Panc1 (cell line): Measurements from ENCODE around the gene TMEM208. TPM values are rescaled to one million over a fixed set of nuclear protein-coding genes. Genes with fewer than 3 reads are reported as not detected.

Experiments
- ATAC-seq: fragments of 200-7000 bp; cut with Tn5 transposase; 2 replicates; pipeline ENCODE4 v1.9.1; 2020; ENCODE audit warnings: mild to moderate bottlenecking, moderate library complexity
- BruUV-seq: library from RNA; stranded (reverse); fragments of 400-500 nt; replicated peaks from 2 replicates; lab custom pipeline; 2021; lab: Mats Ljungman, UMichigan
- CTCF ChIA-PET: fragments of 300-600 bp; sonication (Branson Sonifier 250); formaldehyde crosslinking; loops from one replicate; lab custom pipeline; 2022; ENCODE audit warnings: antibody characterized with exemption; lab: Charles Lee
- POLR2A ChIA-PET: fragments of 300-600 bp; sonication (Branson Sonifier 250); formaldehyde crosslinking; loops from one replicate; lab custom pipeline; 2022; ENCODE audit warnings: antibody characterized with exemption; lab: Charles Lee
- DNase-seq: peaks from one replicate; pipeline ENCODE4 v3.0.0-alpha.2; 2010; ENCODE audit warnings: low read depth, low spot score
- H3K27ac ChIP-seq: 2 replicates; pipeline ENCODE4 v1.5.1; 2011; ENCODE audit warnings: mild to moderate bottlenecking, low read length, inconsistent platforms
- H3K27me3 ChIP-seq: fragments of 200-500 bp; sonication (Bioruptor generic); 2 replicates; pipeline ENCODE4 v1.6.0; 2014; ENCODE audit warnings: low read length, inconsistent platforms; ENCODE audit not compliant: control insufficient read depth, insufficient read depth
- H3K36me3 ChIP-seq: fragments of 200-500 bp; sonication (Bioruptor generic); 2 replicates; pipeline ENCODE4 v1.5.1; 2014; ENCODE audit warnings: inconsistent platforms, mild to moderate bottlenecking, low read length, moderate library complexity; ENCODE audit not compliant: control insufficient read depth, insufficient read depth
- H3K4me1 ChIP-seq: 2 replicates; pipeline ENCODE4 v1.5.1; 2011; ENCODE audit warnings: inconsistent platforms, mild to moderate bottlenecking, low read length, moderate library complexity; ENCODE audit not compliant: control insufficient read depth, insufficient read depth
- H3K4me3 ChIP-seq, 2 experiments: 2 replicates each; pipeline ENCODE4 v1.5.1; 2011 to 2012; ENCODE audit warnings: low read depth in 2 of 2, low read length in 2 of 2, mild to moderate bottlenecking in 2 of 2, inconsistent platforms in 1 of 2, moderate library complexity in 1 of 2
- H3K9me3 ChIP-seq: fragments of 200-500 bp; sonication (Bioruptor generic); 2 replicates; pipeline ENCODE4 v1.5.1; 2014; ENCODE audit warnings: low read depth, mild to moderate bottlenecking, inconsistent platforms, low read length, moderate library complexity; ENCODE audit not compliant: control insufficient read depth, insufficient read depth
- CTCF ChIP-seq: fragments of 450-650 bp; IDR thresholded peaks from 2 replicates; pipeline ENCODE4 v1.5.1; 2017; ENCODE audit warnings: mild to moderate bottlenecking
- POLR2AphosphoS5 ChIP-seq: IDR thresholded peaks from 2 replicates; pipeline ENCODE4 v1.6.1; 2012; ENCODE audit warnings: mild to moderate bottlenecking, low read depth, low read length, moderate library complexity
- SIN3A ChIP-seq: IDR thresholded peaks from 2 replicates; pipeline ENCODE4 v1.6.1; 2012; ENCODE audit warnings: low read depth, mild to moderate bottlenecking, low read length, moderate library complexity, borderline replicate concordance; ENCODE audit not compliant: insufficient read depth
- TCF7L2 ChIP-seq: IDR thresholded peaks from 2 replicates; pipeline ENCODE4 v1.6.1; 2011; ENCODE audit warnings: mild to moderate bottlenecking, low read depth, low read length, inconsistent platforms
- in situ Hi-C: cut with HindIII; loops from 2 replicates; pipeline ENCODE4 v1.10.0; 2016; ENCODE audit warnings: low sequenced_read_pairs, low pct_unique_long_range_greater_than_20kb
- intact Hi-C: fragments of 100-400 bp; cut with micrococcal nuclease; formaldehyde crosslinking; loops from one replicate; pipeline ENCODE4 v1.10.0; 2022; ENCODE audit not compliant: unreplicated experiment
- total RNA-seq: library from RNA; stranded (reverse); gene quantifications from one replicate; pipeline ENCODE4 v1.2.1, GENCODE V29; 2021; ENCODE audit not compliant: unreplicated experiment
- TF ChIP-seq, protein P1 (sequence below), 2 experiments: IDR thresholded peaks; 2 replicates each; pipeline ENCODE4 v1.6.1; 2011 to 2012; ENCODE audit warnings: low read depth in 2 of 2, control low read depth in 1 of 2, low read length in 1 of 2, mild to moderate bottlenecking in 1 of 2, moderate library complexity in 1 of 2; ENCODE audit not compliant: insufficient read depth in 1 of 2

TMEM208 gene
- total RNA-seq, 1 experiment from 2014 or later, result 25.6 TPM

GRCh38 chr16:67179421-67180080, 47.4 kb upstream of the TMEM208 start:
- intact Hi-C loops (loop anchor here (10.0 kb wide), 1 partner anchor 225 kb away; no protein-coding TSS in a partner anchor), in situ Hi-C loops (no loop called here)
- DNase-seq, result no peak
- ChIA-PET CTCF (no interaction called here), POLR2A (no interaction called here)
- no TSS peak for BruUV-seq
- TF ChIP-seq CTCF (peak; percentile 65), POLR2AphosphoS5 (no peak)
- no peak for ATAC-seq
- Histone ChIP-seq H3K4me1 (peaks cover 8% of the 10 kb centered on the region; the same call in 1 of the 2 replicates), H3K36me3 (peaks cover 4% of the 10 kb centered on the region; the same call in 1 of the 2 replicates), H3K4me3 (no peak overlapping the region), H3K9me3 (no peaks in the 10 kb centered on the region), H3K27ac (no peak overlapping the region), H3K27me3 (no peaks in the 10 kb centered on the region)

DNA sequence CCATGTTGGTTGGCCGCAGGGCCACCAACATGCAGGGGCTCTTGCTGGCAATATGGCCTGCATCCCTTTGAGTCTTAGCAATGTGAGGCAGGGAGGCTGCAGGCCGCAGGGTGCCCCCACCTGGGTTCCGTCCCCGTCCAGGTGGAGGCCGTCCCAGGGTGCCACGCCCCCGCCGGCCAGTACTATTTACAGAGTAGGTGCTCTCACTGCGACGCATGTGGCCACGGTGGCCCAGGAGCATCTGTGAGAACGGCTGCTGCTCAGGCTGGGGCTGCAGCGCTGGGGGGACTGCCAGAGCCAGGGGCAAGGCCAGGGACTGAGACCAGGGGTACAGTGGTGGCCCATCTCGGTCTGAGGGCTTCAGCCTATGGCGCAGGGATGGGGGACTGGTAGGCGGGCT, 46.8 kb upstream of the TMEM208 start:
- Histone ChIP-seq H3K4me1 (peaks cover 8% of the 10 kb centered on the region; the same call in 1 of the 2 replicates), H3K4me3 (no peak overlapping the region), H3K27ac (no peak overlapping the region), H3K36me3 (peaks cover 4% of the 10 kb centered on the region; the same call in 1 of the 2 replicates), H3K27me3 (no peaks in the 10 kb centered on the region), H3K9me3 (no peaks in the 10 kb centered on the region)
- no TSS peak for BruUV-seq
- no peak for TF ChIP-seq POLR2AphosphoS5
- intact Hi-C loops (loop anchor here (10.0 kb wide), 1 partner anchor 225 kb away; no protein-coding TSS in a partner anchor), in situ Hi-C loops (no loop called here)
- ATAC-seq (no peak), DNase-seq (no peak)
- CTCF ChIA-PET, result no interaction called here
- POLR2A ChIA-PET, result no interaction called here

GRCh38 chr16:67181346-67181745, 45.6 kb upstream of the TMEM208 start:
- CTCF ChIA-PET, result no interaction called here
- POLR2A ChIA-PET, result interaction anchor here (1.1 kb wide), 1 partner anchor 21 kb away, joined by 3 read pairs; no protein-coding TSS in a partner anchor
- H3K36me3 ChIP-seq, result peaks cover 4% of the 10 kb centered on the region; the same call in 1 of the 2 replicates
- no TSS peak for BruUV-seq
- DNase-seq, result no peak
- TF ChIP-seq SIN3A, result no peak
- no peak for TF ChIP-seq TCF7L2
- TF ChIP-seq CTCF, result no peak
- TF ChIP-seq POLR2AphosphoS5, result no peak
- TF ChIP-seq, protein P1, sequence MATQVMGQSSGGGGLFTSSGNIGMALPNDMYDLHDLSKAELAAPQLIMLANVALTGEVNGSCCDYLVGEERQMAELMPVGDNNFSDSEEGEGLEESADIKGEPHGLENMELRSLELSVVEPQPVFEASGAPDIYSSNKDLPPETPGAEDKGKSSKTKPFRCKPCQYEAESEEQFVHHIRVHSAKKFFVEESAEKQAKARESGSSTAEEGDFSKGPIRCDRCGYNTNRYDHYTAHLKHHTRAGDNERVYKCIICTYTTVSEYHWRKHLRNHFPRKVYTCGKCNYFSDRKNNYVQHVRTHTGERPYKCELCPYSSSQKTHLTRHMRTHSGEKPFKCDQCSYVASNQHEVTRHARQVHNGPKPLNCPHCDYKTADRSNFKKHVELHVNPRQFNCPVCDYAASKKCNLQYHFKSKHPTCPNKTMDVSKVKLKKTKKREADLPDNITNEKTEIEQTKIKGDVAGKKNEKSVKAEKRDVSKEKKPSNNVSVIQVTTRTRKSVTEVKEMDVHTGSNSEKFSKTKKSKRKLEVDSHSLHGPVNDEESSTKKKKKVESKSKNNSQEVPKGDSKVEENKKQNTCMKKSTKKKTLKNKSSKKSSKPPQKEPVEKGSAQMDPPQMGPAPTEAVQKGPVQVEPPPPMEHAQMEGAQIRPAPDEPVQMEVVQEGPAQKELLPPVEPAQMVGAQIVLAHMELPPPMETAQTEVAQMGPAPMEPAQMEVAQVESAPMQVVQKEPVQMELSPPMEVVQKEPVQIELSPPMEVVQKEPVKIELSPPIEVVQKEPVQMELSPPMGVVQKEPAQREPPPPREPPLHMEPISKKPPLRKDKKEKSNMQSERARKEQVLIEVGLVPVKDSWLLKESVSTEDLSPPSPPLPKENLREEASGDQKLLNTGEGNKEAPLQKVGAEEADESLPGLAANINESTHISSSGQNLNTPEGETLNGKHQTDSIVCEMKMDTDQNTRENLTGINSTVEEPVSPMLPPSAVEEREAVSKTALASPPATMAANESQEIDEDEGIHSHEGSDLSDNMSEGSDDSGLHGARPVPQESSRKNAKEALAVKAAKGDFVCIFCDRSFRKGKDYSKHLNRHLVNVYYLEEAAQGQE (IDR thresholded peaks at IDR 0.05; ENCODE audit: insufficient read depth in 1 of 2, low read depth in 2 of 2, low read length in 1 of 2), result no peak
- peaks cover 8% of the 10 kb centered on the region for H3K4me1 ChIP-seq
- no peaks in the 10 kb centered on the region for H3K27me3 ChIP-seq
- no peak for ATAC-seq
- H3K4me3 ChIP-seq, result no peak overlapping the region
- in situ Hi-C loops (no loop called here), intact Hi-C loops (loop anchor here (10.0 kb wide), 1 partner anchor 227 kb away; no protein-coding TSS in a partner anchor)
- no peak overlapping the region for H3K27ac ChIP-seq
- no peaks in the 10 kb centered on the region for H3K9me3 ChIP-seq
